B cell (primary cell): ENCODE results near the gene HERC4.
"Not testable (repeated sequence)": the region's sequence is repeated elsewhere in the genome, so short reads cannot be mapped to it uniquely, and the experiment has no call there.

Experiments
- CTCF ChIP-seq: fragments of 200-600 bp; IDR thresholded peaks from one replicate; pipeline ENCODE4 v1.8.0; 2022; ENCODE audit warnings: antibody characterized with exemption, mild to moderate bottlenecking
- EZH2 ChIP-seq: IDR thresholded peaks from 2 replicates; pipeline ENCODE4 v1.6.1; 2012; ENCODE audit warnings: borderline replicate concordance, low read depth, mild to moderate bottlenecking, moderate library complexity, low read length; ENCODE audit not compliant: insufficient read depth, poor library complexity, severe bottlenecking

- TF ChIP-seq CTCF, EZH2: not testable (repeated sequence)
These were observed 58.6 kb downstream of the HERC4 start for GRCh38 chr10:68016519-68016918.
